Aorta (tissue), 5 donors: ENCODE results near the gene RPN2. TPM values are rescaled to one million over a fixed set of nuclear protein-coding genes. Genes with fewer than 3 reads are reported as not detected.

Experiments used
- ATAC-seq: fragments of 200-7000 bp; cut with Tn5 transposase; one replicate; pipeline ENCODE4 v1.9.1; 2022; ENCODE audit warnings: moderate library complexity; ENCODE audit not compliant: low FRiP score
- DNase-seq, 2 donors: peaks; one replicate each; pipeline ENCODE4 v3.0.0-alpha.2; 2020
- H3K27ac ChIP-seq, 2 donors: one replicate each; pipeline ENCODE4 v1.5.1; 2013; ENCODE audit warnings: low read length in 2 of 2, mild to moderate bottlenecking in 2 of 2, moderate library complexity in 2 of 2, control low read depth in 1 of 2, inconsistent platforms in 1 of 2, low read depth in 1 of 2
- H3K27me3 ChIP-seq, 2 donors: one replicate each; pipeline ENCODE4 v1.6.1; 2013; ENCODE audit warnings: control low read depth in 1 of 2, low read length in 1 of 2, mild to moderate bottlenecking in 1 of 2, moderate library complexity in 1 of 2; ENCODE audit not compliant: insufficient read depth in 2 of 2, control insufficient read depth in 1 of 2
- H3K36me3 ChIP-seq, 2 donors: one replicate each; pipeline ENCODE4 v1.6.1; 2013; ENCODE audit warnings: control low read depth in 1 of 2, low read length in 1 of 2, mild to moderate bottlenecking in 1 of 2; ENCODE audit not compliant: insufficient read depth in 2 of 2, control insufficient read depth in 1 of 2
- H3K4me1 ChIP-seq, 2 donors: one replicate each; pipeline ENCODE4 v1.6.1; 2013; ENCODE audit warnings: low read length in 2 of 2, control low read depth in 1 of 2, mild to moderate bottlenecking in 1 of 2, moderate library complexity in 1 of 2; ENCODE audit not compliant: insufficient read depth in 2 of 2, control insufficient read depth in 1 of 2
- H3K4me3 ChIP-seq, 2 donors: one replicate each; pipeline ENCODE4 v1.5.1; 2013; ENCODE audit warnings: low read length in 2 of 2, control low read depth in 1 of 2, mild to moderate bottlenecking in 1 of 2
- H3K9me3 ChIP-seq: one replicate; pipeline ENCODE4 v1.6.1; 2013; ENCODE audit warnings: mild to moderate bottlenecking, low read length; ENCODE audit not compliant: control insufficient read depth
- WGBS, 2 donors: extraction: QIAGEN DNeasy Blood & Tissue Kit; methylation state at CpG; one replicate each; pipeline ENCODE4 v1.1.7; 2013; 5-methylcytosine and 5-hydroxymethylcytosine counted together
- intact Hi-C, 2 donors: fragments of 100-400 bp; cut with DNase I; formaldehyde crosslinking; loops; one replicate each; pipeline versions ENCODE4 v1.14.2 to v1.15.0; 2022
- polyA plus RNA-seq, 2 donors: library from polyadenylated mRNA; stranded (reverse); fragments of 200-250 nt; gene quantifications; one replicate each; pipeline ENCODE4 v1.2.3, GENCODE V29; 2013
- total RNA-seq, 2 donors: library from RNA; stranded (reverse); fragmentation: NEBNext Ultra II Directional; extraction: Animal tissue kit (Norgen Biotek cat#: 25700); gene quantifications; one replicate each; pipeline ENCODE4 v1.2.1, GENCODE V29; 2021
- donor health status: healthy with polysubstance abuse.
- donor health status: Bipolar disorder and iron deficiency.
- donor health status: DM: no; HTN: no; CAD: no.
- donor health status: DM: no; HTN: no; CAD: no.
- donor health status: DM: yes; HTN: yes; CAD: no.

Gene RPN2
- total and polyA plus RNA-seq, 4 donors: 47.2 to 137 (median 121) TPM

- no peaks in the 10 kb centered on the region for H3K27me3 ChIP-seq
- H3K4me3 ChIP-seq: no peak overlapping the region
- H3K4me1 ChIP-seq: no peaks in the 10 kb centered on the region
- no peak for DNase-seq
- H3K27ac ChIP-seq: no peak overlapping the region
- H3K9me3 ChIP-seq: no peaks in the 10 kb centered on the region
- peaks cover 0 to 2% of the 10 kb centered on the region in 2 donors for H3K36me3 ChIP-seq
- WGBS, 2 donors: 85 to 87% methylated on average over 2 to 3 of the region's 4 CpGs
- intact Hi-C loops: no loop called here
- no peak for ATAC-seq
Observed at GRCh38 chr20:37151529-37151928, 27.6 kb upstream of the RPN2 start.

- ATAC-seq: no peak
- intact Hi-C loops: no loop called here
- 94 to 97% methylated on average over 7 of the region's 7 CpGs for WGBS, 2 donors
Observed at GRCh38 chr20:37152284-37152683, 26.8 kb upstream of the RPN2 start.

GRCh38 chr20:37154684-37155298 is 24.3 kb upstream of the RPN2 start:
- intact Hi-C loops: no loop called here
- 93 to 95% methylated on average over 6 of the region's 6 CpGs for WGBS, 2 donors

More at GRCh38 chr20:37152284-37152683, 26.8 kb upstream of the RPN2 start:
- Histone ChIP-seq H3K27ac (no peak overlapping the region), H3K27me3 (no peaks in the 10 kb centered on the region), H3K36me3 (peaks cover 0 to 2% of the 10 kb centered on the region in 2 donors), H3K4me3 (no peak overlapping the region), H3K4me1 (no peaks in the 10 kb centered on the region), H3K9me3 (no peaks in the 10 kb centered on the region)
- no peak for DNase-seq

GRCh38 chr20:37155987-37156386 is 23.1 kb upstream of the RPN2 start:
- peaks cover 0 to 2% of the 10 kb centered on the region in 2 donors for H3K36me3 ChIP-seq
- 94 to 95% methylated on average over 9 of the region's 9 CpGs for WGBS, 2 donors
- no peak overlapping the region for H3K27ac ChIP-seq

More at GRCh38 chr20:37154684-37155298, 24.3 kb upstream of the RPN2 start:
- H3K4me1 ChIP-seq: no peaks in the 10 kb centered on the region
- no peak overlapping the region for H3K27ac ChIP-seq
- H3K4me3 ChIP-seq: no peak overlapping the region
- DNase-seq (no peak), ATAC-seq (no peak)
- H3K36me3 ChIP-seq: peaks cover 0 to 2% of the 10 kb centered on the region in 2 donors
- H3K27me3 ChIP-seq: no peaks in the 10 kb centered on the region
- no peaks in the 10 kb centered on the region for H3K9me3 ChIP-seq

GRCh38 chr20:37158248-37158647 is 20.9 kb upstream of the RPN2 start:
- 91 to 95% methylated on average over 4 of the region's 4 CpGs for WGBS, 2 donors
- no peak overlapping the region for H3K27ac ChIP-seq

More at GRCh38 chr20:37155987-37156386, 23.1 kb upstream of the RPN2 start:
- no peak overlapping the region for H3K4me3 ChIP-seq
- no peaks in the 10 kb centered on the region for H3K27me3 ChIP-seq
- no peaks in the 10 kb centered on the region for H3K4me1 ChIP-seq
- no peaks in the 10 kb centered on the region for H3K9me3 ChIP-seq
- intact Hi-C loops: no loop called here
- DNase-seq (no peak), ATAC-seq (no peak)

GRCh38 chr20:37160683-37161082 is 18.4 kb upstream of the RPN2 start:
- Histone ChIP-seq H3K36me3 (no peaks in the 10 kb centered on the region), H3K4me1 (no peaks in the 10 kb centered on the region), H3K9me3 (no peaks in the 10 kb centered on the region), H3K27ac (no peak overlapping the region), H3K27me3 (no peaks in the 10 kb centered on the region), H3K4me3 (no peak overlapping the region)
- no peak for DNase-seq
- intact Hi-C loops: no loop called here
- ATAC-seq: no peak
- 65 to 72% methylated on average over 10 of the region's 10 CpGs for WGBS, 2 donors

More at GRCh38 chr20:37158248-37158647, 20.9 kb upstream of the RPN2 start:
- Histone ChIP-seq H3K4me3 (no peak overlapping the region), H3K4me1 (no peaks in the 10 kb centered on the region), H3K27me3 (no peaks in the 10 kb centered on the region), H3K9me3 (no peaks in the 10 kb centered on the region), H3K36me3 (peaks cover 0 to 2% of the 10 kb centered on the region in 2 donors)
- intact Hi-C loops: no loop called here
- ATAC-seq: no peak
- DNase-seq: no peak

- H3K27ac ChIP-seq: no peak overlapping the region
- no peak overlapping the region for H3K4me3 ChIP-seq
- no peaks in the 10 kb centered on the region for H3K4me1 ChIP-seq
- H3K9me3 ChIP-seq: no peaks in the 10 kb centered on the region
- no peaks in the 10 kb centered on the region for H3K27me3 ChIP-seq
- no peak for DNase-seq
- no peaks in the 10 kb centered on the region for H3K36me3 ChIP-seq
- intact Hi-C loops: no loop called here
- 78 to 80% methylated on average over 12 of the region's 12 CpGs for WGBS, 2 donors
- ATAC-seq: no peak
Observed at GRCh38 chr20:37161830-37162549, 17.1 kb upstream of the RPN2 start.

GRCh38 chr20:37162646-37163045 is 16.5 kb upstream of the RPN2 start:
- intact Hi-C loops: no loop called here
- Histone ChIP-seq H3K36me3 (no peaks in the 10 kb centered on the region), H3K4me3 (no peak overlapping the region), H3K9me3 (no peaks in the 10 kb centered on the region), H3K27ac (no peak overlapping the region), H3K4me1 (no peaks in the 10 kb centered on the region), H3K27me3 (no peaks in the 10 kb centered on the region)
- DNase-seq: no peak
- no peak for ATAC-seq
- WGBS, 2 donors: 42% methylated on average over 6 of the region's 6 CpGs
